Measurements from ENCODE around the gene MYO16.

- TF ChIP-seq, protein P1, sequence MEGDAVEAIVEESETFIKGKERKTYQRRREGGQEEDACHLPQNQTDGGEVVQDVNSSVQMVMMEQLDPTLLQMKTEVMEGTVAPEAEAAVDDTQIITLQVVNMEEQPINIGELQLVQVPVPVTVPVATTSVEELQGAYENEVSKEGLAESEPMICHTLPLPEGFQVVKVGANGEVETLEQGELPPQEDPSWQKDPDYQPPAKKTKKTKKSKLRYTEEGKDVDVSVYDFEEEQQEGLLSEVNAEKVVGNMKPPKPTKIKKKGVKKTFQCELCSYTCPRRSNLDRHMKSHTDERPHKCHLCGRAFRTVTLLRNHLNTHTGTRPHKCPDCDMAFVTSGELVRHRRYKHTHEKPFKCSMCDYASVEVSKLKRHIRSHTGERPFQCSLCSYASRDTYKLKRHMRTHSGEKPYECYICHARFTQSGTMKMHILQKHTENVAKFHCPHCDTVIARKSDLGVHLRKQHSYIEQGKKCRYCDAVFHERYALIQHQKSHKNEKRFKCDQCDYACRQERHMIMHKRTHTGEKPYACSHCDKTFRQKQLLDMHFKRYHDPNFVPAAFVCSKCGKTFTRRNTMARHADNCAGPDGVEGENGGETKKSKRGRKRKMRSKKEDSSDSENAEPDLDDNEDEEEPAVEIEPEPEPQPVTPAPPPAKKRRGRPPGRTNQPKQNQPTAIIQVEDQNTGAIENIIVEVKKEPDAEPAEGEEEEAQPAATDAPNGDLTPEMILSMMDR (IDR thresholded peaks at IDR 0.05) = no peak
- TF ChIP-seq POLR2A (IDR thresholded peaks at IDR 0.05) = no peak
Measured at GRCh38 chr13:109009756-109010155, 380.3 kb downstream of the MYO16 start.
